HL-60/S4 (cell line): Measurements from ENCODE around the gene OSBPL2.

Source experiments
- in situ Hi-C: fragments of 300-500 bp; cut with MboI; formaldehyde crosslinking; loops from 2 replicates; pipeline ENCODE4 v1.14.3; 2022; ENCODE audit warnings: low sequenced_read_pairs

The OSBPL2 gene

GRCh38 chr20:62248890-62249560, 10.7 kb downstream of the OSBPL2 start:
- in situ Hi-C loops = no loop called here

DNA sequence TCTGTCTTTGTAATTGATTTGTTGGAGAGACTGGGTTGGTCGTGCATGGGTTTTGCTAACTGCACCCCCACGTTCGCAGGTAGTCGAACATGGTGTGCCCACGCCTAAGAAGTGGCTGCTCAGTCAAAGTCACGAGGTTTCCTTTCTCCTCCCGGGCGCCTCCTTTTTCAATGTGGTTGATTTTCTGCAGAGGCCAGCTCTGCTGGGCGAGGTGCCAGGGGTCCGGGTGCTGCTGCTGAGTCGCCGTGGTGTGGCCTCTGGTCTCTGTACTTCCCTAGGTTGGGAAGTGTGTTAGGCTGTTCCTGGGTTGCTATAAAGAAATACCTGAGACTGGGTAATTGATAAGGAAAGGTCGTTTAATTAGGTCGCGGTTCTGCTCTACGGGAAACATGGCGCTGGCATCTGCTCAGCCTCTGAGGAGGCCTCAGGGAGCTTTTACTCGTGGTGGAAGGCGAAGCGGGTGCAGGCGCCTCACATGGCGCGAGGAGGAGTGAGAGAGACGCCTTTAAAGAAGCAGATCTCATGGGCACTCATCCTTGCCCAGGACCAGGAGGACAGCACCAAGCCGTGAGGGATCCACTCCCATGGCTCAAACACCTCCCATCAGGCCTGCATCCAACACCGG, 14.1 kb downstream of the OSBPL2 start:
- in situ Hi-C loops = no loop called here

DNA sequence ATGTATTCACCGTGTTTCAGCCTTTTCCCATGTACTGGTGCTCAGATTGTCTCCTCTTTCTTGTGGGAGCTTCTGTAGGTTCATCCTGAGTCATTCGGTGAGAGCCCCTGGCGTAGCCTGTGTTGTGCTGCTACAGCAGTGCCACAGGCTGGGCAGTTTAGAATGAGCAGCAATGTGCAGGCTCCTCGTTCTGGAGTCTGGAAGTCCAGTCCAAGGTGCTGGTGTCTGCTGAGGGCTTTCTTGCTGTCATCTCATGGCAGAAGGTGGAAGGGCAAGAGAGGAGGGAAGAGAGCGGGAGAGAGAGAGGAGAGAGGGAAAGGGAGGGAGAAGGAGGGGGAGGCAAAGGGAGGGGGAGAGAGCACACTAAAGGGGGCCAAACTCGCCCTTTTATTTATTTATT, 15.1 kb downstream of the OSBPL2 start:
- in situ Hi-C loops = no loop called here

GRCh38 chr20:62254021-62254724, 15.9 kb downstream of the OSBPL2 start:
- in situ Hi-C loops = no loop called here

GRCh38 chr20:62255976-62256375, 17.7 kb downstream of the OSBPL2 start:
- in situ Hi-C loops = no loop called here

DNA sequence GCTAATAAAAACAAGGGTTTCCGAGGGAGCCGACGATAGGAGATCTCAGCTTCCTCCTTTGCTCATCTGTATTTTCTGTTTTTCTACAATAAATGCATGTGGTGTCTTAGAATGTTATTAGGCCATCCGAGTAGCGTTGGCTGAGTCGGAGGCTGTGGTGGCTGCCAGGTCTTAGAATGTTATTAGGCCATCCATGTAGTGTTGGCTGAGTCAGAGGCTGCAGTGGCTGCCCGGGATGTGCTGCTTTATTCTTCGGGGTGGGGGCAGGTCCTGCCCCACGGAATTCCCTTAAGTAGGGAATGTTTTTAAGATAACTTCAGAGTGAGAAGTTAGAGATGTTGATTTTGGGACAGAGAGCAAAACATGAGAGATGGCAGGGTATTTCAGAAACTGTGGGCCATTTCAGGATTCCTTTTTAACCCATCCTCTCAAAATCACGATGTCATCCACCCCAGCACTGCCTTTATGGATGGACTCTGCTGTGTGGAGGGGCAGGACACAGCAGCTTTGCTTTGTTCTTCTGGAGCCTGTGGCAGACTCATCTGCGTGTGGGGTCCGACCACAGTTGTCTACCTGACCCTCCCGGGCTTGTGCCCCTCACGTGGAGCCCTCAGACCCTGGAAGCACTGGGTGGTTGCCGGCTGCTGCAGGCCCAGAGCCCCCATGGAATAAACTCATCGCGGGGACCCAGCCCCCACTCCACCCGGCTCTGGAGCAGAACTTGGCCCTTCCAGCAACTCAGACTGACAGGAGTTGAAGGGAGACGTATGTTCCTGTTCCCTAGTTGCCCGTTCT, 20.4 kb downstream of the OSBPL2 start:
- in situ Hi-C loops = no loop called here

GRCh38 chr20:62259294-62259565, 20.9 kb downstream of the OSBPL2 start:
- in situ Hi-C loops = no loop called here

- in situ Hi-C loops = no loop called here
Measured at GRCh38 chr20:62262064-62262463, 23.7 kb downstream of the OSBPL2 start.

- in situ Hi-C loops = no loop called here
Measured at GRCh38 chr20:62263396-62263795, 25.1 kb downstream of the OSBPL2 start.

- in situ Hi-C loops = no loop called here
Measured at GRCh38 chr20:62265365-62265764, 27.0 kb downstream of the OSBPL2 start.

GRCh38 chr20:62266340-62266739, 28.0 kb downstream of the OSBPL2 start:
- in situ Hi-C loops = no loop called here

DNA sequence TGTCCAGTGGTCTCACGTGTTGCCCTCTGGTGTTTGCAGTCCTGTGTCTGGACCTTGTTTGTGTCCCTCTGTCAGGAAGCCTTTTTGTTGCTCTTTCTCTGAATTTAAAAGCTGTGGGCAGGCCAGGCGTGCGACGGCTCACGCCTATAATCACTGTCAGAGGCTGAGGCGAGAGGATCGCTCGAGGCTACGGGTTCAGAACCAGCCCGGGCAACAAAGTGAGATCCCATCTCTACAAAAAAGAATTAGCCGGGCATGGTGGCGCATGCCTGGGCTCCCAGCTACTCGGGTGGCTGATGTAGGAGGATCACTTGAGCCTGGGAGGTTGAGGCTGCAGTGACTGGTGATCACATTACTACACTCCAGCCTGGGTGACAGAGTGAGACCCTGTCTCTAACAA, 28.5 kb downstream of the OSBPL2 start:
- in situ Hi-C loops = no loop called here

GRCh38 chr20:62267543-62267942, 29.2 kb downstream of the OSBPL2 start:
- in situ Hi-C loops = no loop called here

DNA sequence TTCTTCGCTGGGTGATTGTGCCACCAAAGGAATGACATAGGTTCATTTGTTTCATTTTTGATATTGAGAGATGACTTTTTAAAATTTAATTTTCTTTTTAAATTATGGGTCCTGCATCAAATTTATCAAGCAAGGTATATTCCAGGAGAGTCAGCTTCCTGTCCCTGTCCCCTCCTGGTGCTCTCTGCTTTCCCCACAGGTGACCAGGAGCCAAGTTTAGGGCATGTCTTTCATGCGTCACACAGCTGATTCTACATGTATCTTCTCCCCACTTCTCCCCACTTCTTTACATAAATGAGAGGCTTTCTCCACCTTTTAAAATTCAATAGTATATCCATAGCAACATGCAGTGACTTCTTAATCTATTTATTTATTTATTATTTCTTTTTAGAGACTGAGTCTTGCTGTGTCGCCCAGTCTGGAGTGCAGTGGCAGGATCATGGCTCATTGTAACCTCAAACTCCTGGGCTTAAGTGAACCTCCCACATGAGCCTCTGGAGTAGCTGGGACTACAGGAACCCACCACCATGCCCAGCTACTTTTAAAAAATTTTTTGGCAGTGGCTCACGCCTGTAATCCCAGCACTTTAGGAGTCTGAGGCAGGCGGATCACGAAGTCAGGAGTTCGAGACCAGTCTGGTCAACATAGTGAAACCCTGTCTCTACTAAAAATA, 30.0 kb downstream of the OSBPL2 start:
- in situ Hi-C loops = no loop called here

DNA sequence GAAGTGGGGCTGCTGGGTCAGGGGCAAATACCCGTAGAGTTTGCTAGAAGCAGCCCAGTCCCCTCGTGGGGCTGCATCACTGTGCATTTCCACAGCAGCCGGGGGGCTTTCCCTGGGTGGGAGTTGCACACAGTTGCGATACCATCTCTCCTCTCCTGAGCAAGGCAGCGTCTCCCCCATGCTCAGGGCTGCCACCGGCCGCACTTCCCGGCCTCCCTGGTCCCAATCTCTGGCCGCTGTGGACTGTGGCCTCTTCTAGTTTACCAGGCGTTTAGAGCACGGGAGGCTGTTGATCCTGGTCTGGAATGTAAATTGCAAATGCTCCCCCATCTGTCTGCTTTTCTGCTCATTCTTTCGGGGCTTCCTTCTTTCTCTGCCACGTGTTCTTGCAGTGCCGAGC, 31.1 kb downstream of the OSBPL2 start:
- in situ Hi-C loops = no loop called here

- in situ Hi-C loops = no loop called here
Measured at GRCh38 chr20:62269871-62270270, 31.6 kb downstream of the OSBPL2 start.

GRCh38 chr20:62272200-62272599, 33.9 kb downstream of the OSBPL2 start:
- in situ Hi-C loops = no loop called here

DNA sequence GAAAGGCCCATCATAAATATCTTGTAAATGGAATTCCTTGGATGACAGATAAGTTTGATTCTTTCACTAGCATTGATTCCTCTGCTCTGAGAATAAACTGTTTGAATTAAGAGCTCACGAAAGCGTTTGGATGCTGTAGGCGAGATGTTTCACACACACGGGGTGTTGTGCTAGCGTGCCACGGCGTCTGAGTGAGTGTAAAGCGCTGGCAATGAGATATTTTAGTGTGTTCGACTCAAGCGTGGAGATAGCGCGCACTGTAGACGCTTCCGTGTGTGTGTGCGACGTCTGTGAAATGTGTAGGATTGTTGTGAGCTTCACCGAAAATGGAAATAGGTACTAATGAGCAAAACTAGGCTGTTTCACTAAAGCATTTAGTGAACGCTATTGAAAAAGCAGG, 35.1 kb downstream of the OSBPL2 start:
- in situ Hi-C loops = no loop called here

- in situ Hi-C loops = no loop called here
Measured at GRCh38 chr20:62274332-62274950, 36.1 kb downstream of the OSBPL2 start.

GRCh38 chr20:62275219-62275618, 36.9 kb downstream of the OSBPL2 start:
- in situ Hi-C loops = no loop called here

DNA sequence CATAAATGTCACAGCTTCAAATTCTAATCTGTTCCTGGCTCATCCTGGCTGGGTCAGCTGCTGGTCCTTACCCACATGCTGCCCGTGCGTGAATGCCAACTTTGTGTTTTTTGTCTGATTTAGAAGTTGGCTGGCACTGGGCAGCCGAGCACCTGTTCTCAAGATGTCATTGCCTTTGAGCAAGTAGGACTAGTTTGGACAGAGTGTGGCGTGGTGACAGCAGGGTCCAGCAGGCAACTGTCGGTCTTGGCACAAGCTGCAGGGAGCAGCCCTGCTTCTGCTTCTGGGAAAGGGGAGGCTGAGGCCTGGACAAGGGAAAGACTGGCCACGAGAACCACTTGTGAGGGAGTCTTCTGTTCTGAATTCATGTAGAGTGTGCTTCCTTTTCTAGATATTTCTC, 38.1 kb downstream of the OSBPL2 start:
- in situ Hi-C loops = no loop called here
